ENCODE measurements around the gene DNAAF5. TPM values are rescaled to one million over a fixed set of nuclear protein-coding genes. Genes with fewer than 3 reads are reported as not detected.

DNAAF5 gene
- total and polyA plus RNA-seq, 2 experiments from 2014 or later, result 32.7 to 93.8 TPM

DNA sequence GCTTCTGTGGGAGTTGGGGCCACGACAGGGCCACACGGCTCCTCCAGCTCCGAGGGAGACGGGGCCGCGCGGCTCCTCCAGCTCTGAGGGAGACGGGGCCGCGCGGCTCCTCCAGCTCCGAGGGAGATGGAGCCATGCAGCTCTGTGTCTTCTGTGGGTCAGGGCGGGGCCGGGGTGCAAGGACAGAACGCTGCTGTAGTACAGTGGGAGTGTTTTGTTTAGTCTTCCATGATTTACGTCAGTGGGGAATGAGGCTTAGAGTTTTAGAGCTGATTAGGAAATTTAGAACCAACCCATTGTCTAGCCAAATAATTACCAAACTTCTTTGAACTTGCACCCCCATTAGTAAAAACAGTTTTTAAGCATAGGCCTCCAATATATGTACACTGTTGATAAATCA lies 33.5 kb downstream of the DNAAF5 start:
- Histone ChIP-seq H3K27me3 (no peaks in the 10 kb centered on the region), H3K9me3 (ENCODE audit: low read depth) (no peaks in the 10 kb centered on the region), H3K4me1 (ENCODE audit: low read depth) (no peaks in the 10 kb centered on the region), H3K4me3 (no peak overlapping the region), H3K27ac (no peak overlapping the region), H3K36me3 (peaks cover 42% of the 10 kb centered on the region)
- TF ChIP-seq, protein P1, sequence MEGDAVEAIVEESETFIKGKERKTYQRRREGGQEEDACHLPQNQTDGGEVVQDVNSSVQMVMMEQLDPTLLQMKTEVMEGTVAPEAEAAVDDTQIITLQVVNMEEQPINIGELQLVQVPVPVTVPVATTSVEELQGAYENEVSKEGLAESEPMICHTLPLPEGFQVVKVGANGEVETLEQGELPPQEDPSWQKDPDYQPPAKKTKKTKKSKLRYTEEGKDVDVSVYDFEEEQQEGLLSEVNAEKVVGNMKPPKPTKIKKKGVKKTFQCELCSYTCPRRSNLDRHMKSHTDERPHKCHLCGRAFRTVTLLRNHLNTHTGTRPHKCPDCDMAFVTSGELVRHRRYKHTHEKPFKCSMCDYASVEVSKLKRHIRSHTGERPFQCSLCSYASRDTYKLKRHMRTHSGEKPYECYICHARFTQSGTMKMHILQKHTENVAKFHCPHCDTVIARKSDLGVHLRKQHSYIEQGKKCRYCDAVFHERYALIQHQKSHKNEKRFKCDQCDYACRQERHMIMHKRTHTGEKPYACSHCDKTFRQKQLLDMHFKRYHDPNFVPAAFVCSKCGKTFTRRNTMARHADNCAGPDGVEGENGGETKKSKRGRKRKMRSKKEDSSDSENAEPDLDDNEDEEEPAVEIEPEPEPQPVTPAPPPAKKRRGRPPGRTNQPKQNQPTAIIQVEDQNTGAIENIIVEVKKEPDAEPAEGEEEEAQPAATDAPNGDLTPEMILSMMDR (IDR thresholded peaks at IDR 0.05; ENCODE audit: low read depth, low read length), result no peak
- DNase-seq (ENCODE audit: low read depth in 1 of 2, low spot score in 1 of 2), result no peak

- Histone ChIP-seq H3K4me1 (ENCODE audit: low read depth) (no peaks in the 10 kb centered on the region), H3K4me3 (no peak overlapping the region), H3K27me3 (no peaks in the 10 kb centered on the region), H3K27ac (no peak overlapping the region), H3K9me3 (ENCODE audit: low read depth) (no peaks in the 10 kb centered on the region), H3K36me3 (peaks cover 42% of the 10 kb centered on the region)
- TF ChIP-seq, protein P1 (IDR thresholded peaks at IDR 0.05; ENCODE audit: low read depth, low read length), result no peak
- DNase-seq (ENCODE audit: low read depth in 1 of 2, low spot score in 1 of 2), result no peak
Observed at GRCh38 chr7:761101-761500, 34.6 kb downstream of the DNAAF5 start.

- Histone ChIP-seq H3K36me3 (peaks cover 41% of the 10 kb centered on the region), H3K9me3 (ENCODE audit: low read depth) (no peaks in the 10 kb centered on the region), H3K27ac (no peak overlapping the region), H3K27me3 (no peaks in the 10 kb centered on the region), H3K4me1 (ENCODE audit: low read depth) (no peaks in the 10 kb centered on the region), H3K4me3 (no peak overlapping the region)
- no peak for DNase-seq (ENCODE audit: low read depth in 1 of 2, low spot score in 1 of 2)
- TF ChIP-seq, protein P1 (IDR thresholded peaks at IDR 0.05; ENCODE audit: low read depth, low read length), result no peak
Observed at GRCh38 chr7:761631-762030, 35.1 kb downstream of the DNAAF5 start.

DNA sequence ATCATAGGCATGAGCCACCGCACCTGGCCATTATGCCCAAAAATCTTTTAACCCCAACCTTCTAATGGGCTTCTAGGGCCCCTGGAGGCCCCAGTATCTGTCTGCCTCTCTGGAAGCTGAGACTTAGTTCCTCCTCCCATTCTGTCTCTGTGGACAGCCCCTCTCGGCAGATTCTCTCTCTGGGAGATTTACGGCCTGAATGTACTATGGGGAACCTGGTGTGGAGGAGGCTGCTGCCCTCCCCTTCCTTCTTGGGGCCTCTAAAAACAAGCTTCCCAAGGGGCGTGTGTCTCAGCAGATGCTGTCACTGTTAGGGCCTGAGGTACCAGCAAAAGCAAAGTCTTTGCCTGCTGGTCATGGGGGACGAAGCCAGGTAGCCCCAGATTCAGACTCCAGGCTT lies 36.4 kb downstream of the DNAAF5 start:
- Histone ChIP-seq H3K36me3 (peaks cover 32% of the 10 kb centered on the region), H3K9me3 (ENCODE audit: low read depth) (no peaks in the 10 kb centered on the region), H3K27ac (no peak overlapping the region), H3K4me1 (ENCODE audit: low read depth) (no peaks in the 10 kb centered on the region), H3K4me3 (no peak overlapping the region), H3K27me3 (no peaks in the 10 kb centered on the region)
- TF ChIP-seq, protein P1 (IDR thresholded peaks at IDR 0.05; ENCODE audit: low read depth, low read length), result no peak
- DNase-seq (ENCODE audit: low read depth in 1 of 2, low spot score in 1 of 2), result no peak

- H3K4me1 ChIP-seq (ENCODE audit: low read depth), result peaks cover under 1% of the 10 kb centered on the region
- TF ChIP-seq, protein P1 (IDR thresholded peaks at IDR 0.05; ENCODE audit: low read depth, low read length), result no peak
- H3K4me3 ChIP-seq, result no peak overlapping the region
- no peaks in the 10 kb centered on the region for H3K27me3 ChIP-seq
- H3K9me3 ChIP-seq (ENCODE audit: low read depth), result no peaks in the 10 kb centered on the region
- no peak for DNase-seq (ENCODE audit: low read depth in 1 of 2, low spot score in 1 of 2)
- H3K27ac ChIP-seq, result no peak overlapping the region
- H3K36me3 ChIP-seq, result peaks cover 28% of the 10 kb centered on the region
Observed at GRCh38 chr7:763762-764161, 37.3 kb downstream of the DNAAF5 start.

DNA sequence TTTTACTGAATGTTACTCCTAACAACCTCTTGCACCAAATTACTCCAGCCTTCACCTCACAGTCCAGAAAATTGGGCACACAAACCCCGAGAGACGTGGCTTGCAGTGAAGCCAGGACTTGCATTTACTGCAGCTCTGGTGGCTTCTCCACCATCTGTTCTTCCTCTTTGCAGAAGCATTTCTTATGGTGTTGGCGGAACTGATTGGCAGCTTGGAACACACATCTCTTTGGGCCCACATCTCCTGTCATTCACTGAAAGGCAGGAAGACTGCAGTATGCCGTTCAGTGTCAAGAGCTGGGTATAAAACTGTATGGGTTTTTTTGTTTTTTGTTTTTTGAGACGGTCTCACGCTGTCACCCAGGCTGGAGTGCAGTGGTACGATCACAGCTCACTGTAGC lies 38.9 kb downstream of the DNAAF5 start:
- DNase-seq (ENCODE audit: low read depth in 1 of 2, low spot score in 1 of 2), result no peak
- Histone ChIP-seq H3K4me3 (no peak overlapping the region), H3K4me1 (ENCODE audit: low read depth) (peaks cover 7% of the 10 kb centered on the region), H3K27me3 (no peaks in the 10 kb centered on the region), H3K9me3 (ENCODE audit: low read depth) (no peaks in the 10 kb centered on the region), H3K27ac (no peak overlapping the region), H3K36me3 (peaks cover 24% of the 10 kb centered on the region)
- TF ChIP-seq, protein P1 (IDR thresholded peaks at IDR 0.05; ENCODE audit: low read depth, low read length), result no peak
